Measurements from ENCODE around the gene CEP72. TPM values are rescaled to one million over a fixed set of nuclear protein-coding genes. Genes with fewer than 3 reads are reported as not detected.
"Not testable (repeated sequence)": the region's sequence is repeated elsewhere in the genome, so short reads cannot be mapped to it uniquely, and the experiment has no call there.

Gene CEP72
- total and polyA plus RNA-seq, 4 donors, result 1.3 to 5.9 (median 2.6) TPM

DNA sequence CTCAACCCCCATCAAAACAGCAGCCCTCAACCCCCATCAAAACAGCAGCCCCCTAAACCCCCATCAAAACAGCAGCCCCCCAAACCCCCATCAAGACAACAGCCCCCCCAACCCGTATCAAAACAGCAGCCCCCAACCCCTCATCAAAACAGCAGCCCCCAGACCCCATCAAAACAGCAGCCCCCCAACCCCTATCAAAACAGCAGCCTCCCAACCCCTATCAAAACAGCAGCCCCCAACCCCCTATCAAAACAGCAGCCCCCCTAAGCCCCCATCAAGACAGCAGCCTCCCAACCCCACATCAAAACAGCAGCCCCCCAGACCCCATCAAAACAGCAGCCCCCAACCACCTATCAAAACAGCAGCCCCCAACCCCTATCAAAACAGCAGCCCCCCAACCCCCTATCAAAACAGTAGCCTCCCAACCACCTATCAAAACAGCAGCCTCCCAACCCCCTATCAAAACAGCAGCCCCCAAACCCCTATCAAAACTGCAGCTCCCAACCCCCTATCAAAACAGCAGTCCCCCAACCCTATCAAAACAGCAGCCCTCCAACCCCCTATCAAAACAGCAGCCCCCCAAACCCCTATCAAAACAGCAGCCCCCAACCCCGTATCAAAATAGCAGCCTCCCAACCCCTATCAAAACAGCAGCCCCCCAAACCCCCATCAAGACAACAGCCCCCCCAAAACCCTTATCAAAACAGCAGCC lies 79.8 kb downstream of the CEP72 start:
- Histone ChIP-seq H3K36me3 (ENCODE audit: control insufficient read depth in 4 of 4, insufficient read depth in 3 of 4, low read depth in 1 of 4, low read length in 3 of 4) (no peaks in the 10 kb centered on the region), H3K9ac (ENCODE audit: low read depth in 1 of 2, low read length in 2 of 2) (no peak overlapping the region), H3K4me1 (ENCODE audit: control insufficient read depth in 4 of 4, insufficient read depth in 4 of 4, low read length in 3 of 4) (no peaks in the 10 kb centered on the region), H3K27ac (ENCODE audit: low read depth in 1 of 2, low read length in 2 of 2) (no peak overlapping the region), H3K27me3 (ENCODE audit: control insufficient read depth in 4 of 4, insufficient read depth in 4 of 4, low read length in 3 of 4) (no peaks in the 10 kb centered on the region), H3K4me3 (ENCODE audit: low read depth in 1 of 3, low read length in 3 of 3) (peak overlapping the region in 1 of 3 donors; percentile 61), H3K9me3 (ENCODE audit: control insufficient read depth in 4 of 4, low read length in 3 of 4) (no peaks in the 10 kb centered on the region)
- TF ChIP-seq NR2F2 (IDR thresholded peaks at IDR 0.05) (no peak), FOXA2 (IDR thresholded peaks at IDR 0.05) (no peak), EGR1 (IDR thresholded peaks at IDR 0.05; ENCODE audit: low read depth in 2 of 2) (no peak), MAX (IDR thresholded peaks at IDR 0.05) (no peak), YY1 (IDR thresholded peaks at IDR 0.05) (no peak), TAF1 (conservative IDR thresholded peaks at IDR 0.05) (no peak), FOXA1 (IDR thresholded peaks at IDR 0.05) (no peak)
- no peak for DNase-seq (ENCODE audit: low spot score)
- WGBS, result 34% methylated on average over 2 of the region's 2 CpGs

- H3K27ac ChIP-seq (ENCODE audit: low read depth in 1 of 2, low read length in 2 of 2); DNase-seq (ENCODE audit: low spot score); H3K27me3 ChIP-seq (ENCODE audit: control insufficient read depth in 4 of 4, insufficient read depth in 4 of 4, low read length in 3 of 4); H3K9ac ChIP-seq (ENCODE audit: low read depth in 1 of 2, low read length in 2 of 2); H3K4me1 ChIP-seq (ENCODE audit: control insufficient read depth in 4 of 4, insufficient read depth in 4 of 4, low read length in 3 of 4); H3K36me3 ChIP-seq (ENCODE audit: control insufficient read depth in 4 of 4, insufficient read depth in 3 of 4, low read depth in 1 of 4, low read length in 3 of 4); H3K9me3 ChIP-seq (ENCODE audit: control insufficient read depth in 4 of 4, low read length in 3 of 4): not testable (repeated sequence)
- under 1% methylated on average over 41 of the region's 41 CpGs for WGBS
- peak overlapping the region in 2 of 3 donors; percentile 49 to 61 for H3K4me3 ChIP-seq (ENCODE audit: low read depth in 1 of 3, low read length in 3 of 3)
Observed at GRCh38 chr5:692529-693041, 80.4 kb downstream of the CEP72 start.

DNA sequence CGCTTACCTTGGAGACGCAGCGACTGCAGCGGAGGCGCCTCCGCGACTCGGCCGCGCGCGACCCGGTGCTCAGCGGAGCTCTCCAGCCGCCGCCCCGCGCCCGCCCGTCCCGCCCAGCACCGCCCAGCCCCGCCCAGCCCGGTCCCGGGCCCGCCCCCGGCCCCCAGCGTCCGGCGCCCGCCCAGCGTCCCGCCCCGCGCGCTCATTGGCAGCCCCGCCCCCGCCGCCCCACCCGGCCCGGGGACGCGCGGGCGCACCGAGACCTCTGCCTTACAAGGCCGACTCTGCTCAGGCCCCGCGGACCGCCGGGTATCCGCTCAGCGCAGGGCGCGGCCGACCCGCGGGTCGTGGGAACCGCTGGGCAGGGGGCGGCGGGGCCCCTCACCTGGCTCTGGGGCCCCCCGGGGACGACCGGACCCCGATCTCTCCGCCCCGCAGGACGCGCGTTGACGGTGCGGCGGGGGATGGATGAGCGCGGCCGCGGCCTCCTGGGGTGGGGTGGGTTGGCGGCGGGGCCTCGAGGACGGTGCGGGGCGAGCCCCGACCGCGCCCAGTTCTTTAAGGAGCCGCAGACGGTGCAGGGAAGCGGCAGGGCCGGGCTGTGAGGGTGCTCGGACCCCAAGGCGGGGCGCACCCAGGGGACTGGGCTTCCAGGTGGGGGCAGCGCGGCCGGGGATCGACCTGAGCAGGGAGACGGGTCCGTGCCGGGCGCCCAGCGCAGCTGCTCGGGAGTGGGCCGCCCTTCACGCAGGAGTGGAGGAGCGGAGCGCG lies 81.3 kb downstream of the CEP72 start, which contains the start of gene TPPP:
TPPP (minus strand) TSS at position 82 of the 771 bp plus-strand sequence. CDS start 15,292 bp downstream, outside the sequence.
- DNase-seq (ENCODE audit: low spot score), result peak; percentile 84
- H3K9me3 ChIP-seq (ENCODE audit: control insufficient read depth in 4 of 4, low read length in 3 of 4); H3K9ac ChIP-seq (ENCODE audit: low read depth in 1 of 2, low read length in 2 of 2); H3K27ac ChIP-seq (ENCODE audit: low read depth in 1 of 2, low read length in 2 of 2); H3K36me3 ChIP-seq (ENCODE audit: control insufficient read depth in 4 of 4, insufficient read depth in 3 of 4, low read depth in 1 of 4, low read length in 3 of 4); H3K4me1 ChIP-seq (ENCODE audit: control insufficient read depth in 4 of 4, insufficient read depth in 4 of 4, low read length in 3 of 4); H3K27me3 ChIP-seq (ENCODE audit: control insufficient read depth in 4 of 4, insufficient read depth in 4 of 4, low read length in 3 of 4): not testable (repeated sequence)
- H3K4me3 ChIP-seq (ENCODE audit: low read depth in 1 of 3, low read length in 3 of 3), result peak within 1 kb of the TSS in 2 of 3 donors; percentile 49 to 61
- under 1% methylated on average over 100 of the region's 109 CpGs for WGBS

DNA sequence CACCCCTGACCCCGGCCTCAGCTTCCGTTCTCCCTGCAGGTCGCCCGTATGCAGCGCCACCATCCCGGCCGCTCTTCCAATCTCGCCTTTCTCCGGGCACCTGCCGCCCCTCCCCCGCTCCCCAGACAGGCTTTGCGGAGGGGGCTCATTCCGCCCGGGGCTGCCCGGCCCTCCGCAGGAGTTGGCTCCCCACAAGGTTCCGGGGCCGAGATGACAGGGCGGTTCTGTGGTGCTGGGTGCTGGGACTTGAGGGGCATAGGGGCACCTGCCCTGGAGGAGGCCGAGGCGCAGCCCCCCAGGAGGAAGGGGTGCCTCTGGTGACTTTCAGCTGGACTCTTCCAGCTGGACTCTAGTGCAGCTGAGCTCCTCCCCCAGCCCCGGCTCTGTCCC lies 81.9 kb downstream of the CEP72 start:
- not testable (repeated sequence) for H3K27ac ChIP-seq (ENCODE audit: low read depth in 1 of 2, low read length in 2 of 2); H3K27me3 ChIP-seq (ENCODE audit: control insufficient read depth in 4 of 4, insufficient read depth in 4 of 4, low read length in 3 of 4); H3K9ac ChIP-seq (ENCODE audit: low read depth in 1 of 2, low read length in 2 of 2); H3K9me3 ChIP-seq (ENCODE audit: control insufficient read depth in 4 of 4, low read length in 3 of 4); H3K36me3 ChIP-seq (ENCODE audit: control insufficient read depth in 4 of 4, insufficient read depth in 3 of 4, low read depth in 1 of 4, low read length in 3 of 4); H3K4me1 ChIP-seq (ENCODE audit: control insufficient read depth in 4 of 4, insufficient read depth in 4 of 4, low read length in 3 of 4); DNase-seq (ENCODE audit: low spot score)
- H3K4me3 ChIP-seq (ENCODE audit: low read depth in 1 of 3, low read length in 3 of 3), result peak overlapping the region in 1 of 3 donors; percentile 61
- WGBS, result 7% methylated on average over 13 of the region's 22 CpGs

GRCh38 chr5:695475-695874 lies 83.3 kb downstream of the CEP72 start:
- H3K9me3 ChIP-seq (ENCODE audit: control insufficient read depth in 4 of 4, low read length in 3 of 4); H3K27me3 ChIP-seq (ENCODE audit: control insufficient read depth in 4 of 4, insufficient read depth in 4 of 4, low read length in 3 of 4): not testable (repeated sequence)

GRCh38 chr5:696191-696590 lies 84.1 kb downstream of the CEP72 start:
- not testable (repeated sequence) for H3K4me3 ChIP-seq (ENCODE audit: low read depth in 1 of 3, low read length in 3 of 3); H3K9ac ChIP-seq (ENCODE audit: low read depth in 1 of 2, low read length in 2 of 2); H3K9me3 ChIP-seq (ENCODE audit: control insufficient read depth in 4 of 4, low read length in 3 of 4); DNase-seq (ENCODE audit: low spot score); H3K36me3 ChIP-seq (ENCODE audit: control insufficient read depth in 4 of 4, insufficient read depth in 3 of 4, low read depth in 1 of 4, low read length in 3 of 4); H3K27me3 ChIP-seq (ENCODE audit: control insufficient read depth in 4 of 4, insufficient read depth in 4 of 4, low read length in 3 of 4); H3K4me1 ChIP-seq (ENCODE audit: control insufficient read depth in 4 of 4, insufficient read depth in 4 of 4, low read length in 3 of 4); H3K27ac ChIP-seq (ENCODE audit: low read depth in 1 of 2, low read length in 2 of 2)
- 93% methylated on average over 5 of the region's 8 CpGs for WGBS

More at GRCh38 chr5:695475-695874, 83.3 kb downstream of the CEP72 start:
- H3K27ac ChIP-seq (ENCODE audit: low read depth in 1 of 2, low read length in 2 of 2); H3K4me3 ChIP-seq (ENCODE audit: low read depth in 1 of 3, low read length in 3 of 3); H3K9ac ChIP-seq (ENCODE audit: low read depth in 1 of 2, low read length in 2 of 2); DNase-seq (ENCODE audit: low spot score); H3K4me1 ChIP-seq (ENCODE audit: control insufficient read depth in 4 of 4, insufficient read depth in 4 of 4, low read length in 3 of 4); H3K36me3 ChIP-seq (ENCODE audit: control insufficient read depth in 4 of 4, insufficient read depth in 3 of 4, low read depth in 1 of 4, low read length in 3 of 4): not testable (repeated sequence)
- 98% methylated on average over 10 of the region's 13 CpGs for WGBS
